ENCODE results near the gene AUTS2. TPM values are rescaled to one million over a fixed set of nuclear protein-coding genes. Genes with fewer than 3 reads are reported as not detected.

AUTS2 gene
- polyA plus RNA-seq, 1 donor from 2014 or later: 97.3 TPM

DNA sequence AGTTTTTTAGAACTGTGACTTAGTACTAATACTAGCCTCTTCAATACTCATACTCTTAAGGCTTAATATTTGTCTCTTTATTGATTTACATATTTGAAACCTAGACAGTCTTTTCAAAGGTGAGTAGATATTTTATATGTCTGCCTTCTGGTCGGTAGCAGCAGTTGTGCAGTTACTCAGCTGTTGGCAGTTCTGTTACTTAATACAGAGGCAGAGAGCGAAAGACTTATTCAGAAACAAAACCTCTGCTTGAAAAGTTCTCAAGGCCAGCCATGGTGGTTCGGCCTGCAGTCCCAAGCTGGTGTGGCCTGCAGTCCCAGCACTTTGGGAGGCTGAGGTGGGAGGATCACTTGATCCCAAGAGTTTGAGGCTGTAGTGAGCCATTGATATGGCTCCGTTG lies 84.2 kb downstream of the AUTS2 start:
- no peaks in the 10 kb centered on the region for H3K9me3 ChIP-seq (ENCODE audit: low read length)

DNA sequence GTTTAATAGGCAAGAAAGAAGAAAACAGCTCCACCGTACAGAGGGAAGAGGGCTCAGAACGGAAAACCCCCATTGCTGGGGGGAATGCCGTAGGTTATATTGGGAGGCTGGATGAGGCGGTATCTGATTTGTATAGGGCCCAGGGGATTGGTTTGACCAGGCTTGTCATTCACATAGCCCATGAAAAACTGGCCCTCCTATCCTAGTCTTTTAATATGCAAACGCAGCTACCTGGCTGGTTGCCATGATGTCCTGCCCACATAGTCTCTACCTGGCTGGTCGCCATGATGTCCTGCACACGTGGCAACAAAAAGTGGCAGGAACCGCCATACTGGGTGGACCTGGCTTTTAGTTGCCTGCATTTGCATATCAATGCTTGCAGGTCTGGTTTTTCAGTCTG lies 84.7 kb downstream of the AUTS2 start:
- TF ChIP-seq, protein P1, sequence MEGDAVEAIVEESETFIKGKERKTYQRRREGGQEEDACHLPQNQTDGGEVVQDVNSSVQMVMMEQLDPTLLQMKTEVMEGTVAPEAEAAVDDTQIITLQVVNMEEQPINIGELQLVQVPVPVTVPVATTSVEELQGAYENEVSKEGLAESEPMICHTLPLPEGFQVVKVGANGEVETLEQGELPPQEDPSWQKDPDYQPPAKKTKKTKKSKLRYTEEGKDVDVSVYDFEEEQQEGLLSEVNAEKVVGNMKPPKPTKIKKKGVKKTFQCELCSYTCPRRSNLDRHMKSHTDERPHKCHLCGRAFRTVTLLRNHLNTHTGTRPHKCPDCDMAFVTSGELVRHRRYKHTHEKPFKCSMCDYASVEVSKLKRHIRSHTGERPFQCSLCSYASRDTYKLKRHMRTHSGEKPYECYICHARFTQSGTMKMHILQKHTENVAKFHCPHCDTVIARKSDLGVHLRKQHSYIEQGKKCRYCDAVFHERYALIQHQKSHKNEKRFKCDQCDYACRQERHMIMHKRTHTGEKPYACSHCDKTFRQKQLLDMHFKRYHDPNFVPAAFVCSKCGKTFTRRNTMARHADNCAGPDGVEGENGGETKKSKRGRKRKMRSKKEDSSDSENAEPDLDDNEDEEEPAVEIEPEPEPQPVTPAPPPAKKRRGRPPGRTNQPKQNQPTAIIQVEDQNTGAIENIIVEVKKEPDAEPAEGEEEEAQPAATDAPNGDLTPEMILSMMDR (IDR thresholded peaks at IDR 0.05; ENCODE audit: poor library complexity, severe bottlenecking): no peak
- no peak for TF ChIP-seq MXI1 (conservative IDR thresholded peaks at IDR 0.05; ENCODE audit: poor library complexity, severe bottlenecking)
- no peak for TF ChIP-seq SMC3 (conservative IDR thresholded peaks at IDR 0.05; ENCODE audit: poor library complexity)
- no peak for TF ChIP-seq EZH2 (IDR thresholded peaks at IDR 0.05; ENCODE audit: borderline replicate concordance, insufficient read depth, low read length, poor library complexity, severe bottlenecking)
- TF ChIP-seq, protein P2, sequence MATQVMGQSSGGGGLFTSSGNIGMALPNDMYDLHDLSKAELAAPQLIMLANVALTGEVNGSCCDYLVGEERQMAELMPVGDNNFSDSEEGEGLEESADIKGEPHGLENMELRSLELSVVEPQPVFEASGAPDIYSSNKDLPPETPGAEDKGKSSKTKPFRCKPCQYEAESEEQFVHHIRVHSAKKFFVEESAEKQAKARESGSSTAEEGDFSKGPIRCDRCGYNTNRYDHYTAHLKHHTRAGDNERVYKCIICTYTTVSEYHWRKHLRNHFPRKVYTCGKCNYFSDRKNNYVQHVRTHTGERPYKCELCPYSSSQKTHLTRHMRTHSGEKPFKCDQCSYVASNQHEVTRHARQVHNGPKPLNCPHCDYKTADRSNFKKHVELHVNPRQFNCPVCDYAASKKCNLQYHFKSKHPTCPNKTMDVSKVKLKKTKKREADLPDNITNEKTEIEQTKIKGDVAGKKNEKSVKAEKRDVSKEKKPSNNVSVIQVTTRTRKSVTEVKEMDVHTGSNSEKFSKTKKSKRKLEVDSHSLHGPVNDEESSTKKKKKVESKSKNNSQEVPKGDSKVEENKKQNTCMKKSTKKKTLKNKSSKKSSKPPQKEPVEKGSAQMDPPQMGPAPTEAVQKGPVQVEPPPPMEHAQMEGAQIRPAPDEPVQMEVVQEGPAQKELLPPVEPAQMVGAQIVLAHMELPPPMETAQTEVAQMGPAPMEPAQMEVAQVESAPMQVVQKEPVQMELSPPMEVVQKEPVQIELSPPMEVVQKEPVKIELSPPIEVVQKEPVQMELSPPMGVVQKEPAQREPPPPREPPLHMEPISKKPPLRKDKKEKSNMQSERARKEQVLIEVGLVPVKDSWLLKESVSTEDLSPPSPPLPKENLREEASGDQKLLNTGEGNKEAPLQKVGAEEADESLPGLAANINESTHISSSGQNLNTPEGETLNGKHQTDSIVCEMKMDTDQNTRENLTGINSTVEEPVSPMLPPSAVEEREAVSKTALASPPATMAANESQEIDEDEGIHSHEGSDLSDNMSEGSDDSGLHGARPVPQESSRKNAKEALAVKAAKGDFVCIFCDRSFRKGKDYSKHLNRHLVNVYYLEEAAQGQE (IDR thresholded peaks at IDR 0.05; ENCODE audit: borderline replicate concordance): no peak
- TF ChIP-seq RAD21 (conservative IDR thresholded peaks at IDR 0.05): no peak
- TF ChIP-seq TAF1 (IDR thresholded peaks at IDR 0.05; ENCODE audit: low read depth): no peak
- TF ChIP-seq EP300 (conservative IDR thresholded peaks at IDR 0.05; ENCODE audit: poor library complexity, severe bottlenecking): no peak
- TF ChIP-seq POLR2AphosphoS5 (IDR thresholded peaks at IDR 0.05): no peak
- Histone ChIP-seq H3K79me2 (replicated peaks; ENCODE audit: insufficient read depth, low read length) (peaks cover 84% of the 10 kb centered on the region), H3K4me2 (ENCODE audit: low read length) (no peak overlapping the region), H3K36me3 (ENCODE audit: insufficient read depth, low read length) (no peaks in the 10 kb centered on the region), H3K27ac (ENCODE audit: low read length) (no peak overlapping the region), H2AFZ (ENCODE audit: low read depth, low read length) (no peak overlapping the region), H3K27me3 (ENCODE audit: insufficient read depth, low read depth, low read length) (no peaks in the 10 kb centered on the region), H3K9me2 (ENCODE audit: insufficient read depth, low read length) (no peaks in the 10 kb centered on the region), H3K9me3 (ENCODE audit: low read length) (no peaks in the 10 kb centered on the region), H3K4me3 (ENCODE audit: low read length) (no peak overlapping the region), H4K20me1 (ENCODE audit: insufficient read depth) (peaks cover 3% of the 10 kb centered on the region), H3F3A (ENCODE audit: insufficient read depth, low read length, poor library complexity, severe bottlenecking) (peaks cover 13% of the 10 kb centered on the region), H3K9ac (ENCODE audit: low read length) (no peak overlapping the region)

More for the DNA sequence above, 84.2 kb downstream of the AUTS2 start:
- Histone ChIP-seq H3K9me2 (ENCODE audit: insufficient read depth, low read length) (no peaks in the 10 kb centered on the region), H3K79me2 (replicated peaks; ENCODE audit: insufficient read depth, low read length) (peaks cover 87% of the 10 kb centered on the region), H3F3A (ENCODE audit: insufficient read depth, low read length, poor library complexity, severe bottlenecking) (peaks cover 8% of the 10 kb centered on the region), H3K36me3 (ENCODE audit: insufficient read depth, low read length) (no peaks in the 10 kb centered on the region), H2AFZ (ENCODE audit: low read depth, low read length) (no peak overlapping the region), H3K4me3 (ENCODE audit: low read length) (no peak overlapping the region), H3K9ac (ENCODE audit: low read length) (no peak overlapping the region), H3K4me2 (ENCODE audit: low read length) (no peak overlapping the region), H3K27me3 (ENCODE audit: insufficient read depth, low read depth, low read length) (no peaks in the 10 kb centered on the region), H4K20me1 (ENCODE audit: insufficient read depth) (peaks cover 3% of the 10 kb centered on the region), H3K27ac (ENCODE audit: low read length) (no peak overlapping the region)
- TF ChIP-seq TAF1 (IDR thresholded peaks at IDR 0.05; ENCODE audit: low read depth) (no peak), MXI1 (conservative IDR thresholded peaks at IDR 0.05; ENCODE audit: poor library complexity, severe bottlenecking) (no peak), EZH2 (IDR thresholded peaks at IDR 0.05; ENCODE audit: borderline replicate concordance, insufficient read depth, low read length, poor library complexity, severe bottlenecking) (no peak), EP300 (conservative IDR thresholded peaks at IDR 0.05; ENCODE audit: poor library complexity, severe bottlenecking) (no peak), SMC3 (conservative IDR thresholded peaks at IDR 0.05; ENCODE audit: poor library complexity) (no peak), RAD21 (conservative IDR thresholded peaks at IDR 0.05) (no peak), POLR2AphosphoS5 (IDR thresholded peaks at IDR 0.05) (no peak)
- TF ChIP-seq, protein P2 (IDR thresholded peaks at IDR 0.05; ENCODE audit: borderline replicate concordance): no peak
- TF ChIP-seq, protein P1 (IDR thresholded peaks at IDR 0.05; ENCODE audit: poor library complexity, severe bottlenecking): no peak
